GM12873 (cell line): ENCODE measurements around the gene TNFRSF18.

Source experiments
- TF ChIP-seq, protein P1 (sequence below): IDR thresholded peaks from 2 replicates; pipeline ENCODE4 v1.5.1; 2012; ENCODE audit warnings: low read depth, mild to moderate bottlenecking, moderate library complexity, low read length, control low read depth; ENCODE audit not compliant: insufficient read depth; ENCODE audit errors: missing control alignments

TNFRSF18 gene

DNA sequence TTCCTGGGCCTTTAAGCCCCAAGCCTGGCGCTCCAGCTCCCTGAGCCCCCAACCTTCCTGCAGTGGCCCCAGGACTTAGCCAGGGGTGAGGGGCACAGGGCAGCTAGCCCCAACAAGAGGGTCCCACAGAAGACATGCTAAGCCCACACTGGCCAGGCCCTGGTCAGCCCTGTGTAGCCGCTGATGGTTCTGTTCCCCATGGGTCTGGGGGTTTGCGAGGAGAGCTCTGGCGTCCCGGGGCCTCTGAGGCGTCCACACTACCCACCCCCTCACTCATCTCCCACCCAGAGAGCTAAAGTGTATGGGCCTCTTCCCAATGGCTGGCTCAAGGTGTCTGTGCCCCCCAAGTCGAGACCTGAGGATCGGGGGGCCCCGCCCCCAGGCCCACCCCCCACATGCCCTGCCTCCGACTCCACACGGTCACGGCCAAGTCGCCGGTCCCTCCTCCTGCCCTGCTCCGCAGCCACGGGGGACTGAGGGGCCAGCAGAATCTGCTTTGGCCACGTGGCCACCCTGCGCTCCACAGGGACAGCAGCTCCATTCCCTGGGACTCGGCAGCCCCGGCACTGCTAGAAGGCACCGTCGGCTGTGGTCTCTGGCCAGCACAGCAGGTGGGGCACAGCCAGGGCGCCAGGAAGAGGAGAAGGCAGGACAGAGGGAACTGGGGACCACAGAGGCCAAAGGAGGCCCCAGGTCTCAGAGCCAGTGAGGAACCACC, 7.8 kb downstream of the TNFRSF18 start:
- TF ChIP-seq, protein P1, sequence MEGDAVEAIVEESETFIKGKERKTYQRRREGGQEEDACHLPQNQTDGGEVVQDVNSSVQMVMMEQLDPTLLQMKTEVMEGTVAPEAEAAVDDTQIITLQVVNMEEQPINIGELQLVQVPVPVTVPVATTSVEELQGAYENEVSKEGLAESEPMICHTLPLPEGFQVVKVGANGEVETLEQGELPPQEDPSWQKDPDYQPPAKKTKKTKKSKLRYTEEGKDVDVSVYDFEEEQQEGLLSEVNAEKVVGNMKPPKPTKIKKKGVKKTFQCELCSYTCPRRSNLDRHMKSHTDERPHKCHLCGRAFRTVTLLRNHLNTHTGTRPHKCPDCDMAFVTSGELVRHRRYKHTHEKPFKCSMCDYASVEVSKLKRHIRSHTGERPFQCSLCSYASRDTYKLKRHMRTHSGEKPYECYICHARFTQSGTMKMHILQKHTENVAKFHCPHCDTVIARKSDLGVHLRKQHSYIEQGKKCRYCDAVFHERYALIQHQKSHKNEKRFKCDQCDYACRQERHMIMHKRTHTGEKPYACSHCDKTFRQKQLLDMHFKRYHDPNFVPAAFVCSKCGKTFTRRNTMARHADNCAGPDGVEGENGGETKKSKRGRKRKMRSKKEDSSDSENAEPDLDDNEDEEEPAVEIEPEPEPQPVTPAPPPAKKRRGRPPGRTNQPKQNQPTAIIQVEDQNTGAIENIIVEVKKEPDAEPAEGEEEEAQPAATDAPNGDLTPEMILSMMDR: no peak

DNA sequence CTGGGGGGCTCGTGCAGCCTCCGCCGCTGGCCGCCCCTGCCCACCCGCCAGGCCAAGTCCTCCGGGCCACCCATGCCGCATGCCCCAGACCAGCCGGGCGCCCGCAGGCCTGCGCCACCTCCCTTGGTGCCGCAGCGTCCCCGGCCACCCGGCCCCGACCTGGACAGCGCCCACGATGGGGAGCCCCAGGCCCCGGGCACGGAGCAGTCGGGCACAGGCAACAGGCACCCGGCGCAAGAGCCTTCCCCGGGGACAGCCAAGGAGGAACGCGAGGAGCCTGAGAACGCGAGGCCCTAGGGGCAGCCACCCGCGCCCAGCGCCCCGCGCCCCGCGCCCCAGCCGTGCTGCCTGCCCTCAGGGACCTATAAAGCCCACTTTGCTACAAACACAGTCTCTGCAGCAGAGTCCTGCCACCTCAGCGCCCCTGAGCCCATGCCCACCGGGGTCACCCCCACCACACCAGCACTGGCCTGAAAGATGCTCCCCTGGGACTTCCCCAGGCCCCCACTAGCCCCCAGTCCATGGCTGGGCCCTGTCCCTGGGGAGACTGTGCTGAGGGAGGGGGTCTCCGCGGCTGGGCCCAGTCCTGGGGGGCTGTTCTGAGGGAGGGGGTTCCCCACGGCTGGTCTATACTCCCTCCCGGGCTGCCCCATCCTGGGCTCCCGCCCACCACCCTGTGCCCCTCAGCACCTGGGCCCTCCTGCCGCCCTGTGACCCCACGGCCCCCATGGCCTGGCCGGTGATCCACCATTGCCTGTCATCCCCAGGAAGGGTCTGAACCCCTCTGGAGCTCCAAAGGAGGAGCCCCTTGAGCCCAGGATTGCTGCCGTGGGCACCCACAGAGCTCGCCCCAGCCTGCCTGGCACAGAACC, 8.6 kb downstream of the TNFRSF18 start:
- TF ChIP-seq, protein P1: no peak

DNA sequence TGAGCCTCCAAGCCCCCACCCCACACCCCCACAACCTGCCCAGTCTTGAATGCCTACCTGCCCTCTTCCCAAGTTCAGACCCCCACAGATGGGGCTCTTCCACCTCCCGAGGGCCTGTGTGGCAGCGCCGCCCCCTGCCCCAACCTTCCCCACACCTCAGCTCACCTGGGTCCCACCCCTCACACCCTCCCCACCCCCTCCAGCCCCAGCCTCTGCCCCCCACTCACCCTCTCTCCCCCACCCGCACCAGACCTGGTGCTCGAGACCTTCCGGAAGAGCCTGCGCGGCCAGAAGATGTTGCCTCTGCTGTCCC, 9.2 kb downstream of the TNFRSF18 start:
- TF ChIP-seq, protein P1: no peak

DNA sequence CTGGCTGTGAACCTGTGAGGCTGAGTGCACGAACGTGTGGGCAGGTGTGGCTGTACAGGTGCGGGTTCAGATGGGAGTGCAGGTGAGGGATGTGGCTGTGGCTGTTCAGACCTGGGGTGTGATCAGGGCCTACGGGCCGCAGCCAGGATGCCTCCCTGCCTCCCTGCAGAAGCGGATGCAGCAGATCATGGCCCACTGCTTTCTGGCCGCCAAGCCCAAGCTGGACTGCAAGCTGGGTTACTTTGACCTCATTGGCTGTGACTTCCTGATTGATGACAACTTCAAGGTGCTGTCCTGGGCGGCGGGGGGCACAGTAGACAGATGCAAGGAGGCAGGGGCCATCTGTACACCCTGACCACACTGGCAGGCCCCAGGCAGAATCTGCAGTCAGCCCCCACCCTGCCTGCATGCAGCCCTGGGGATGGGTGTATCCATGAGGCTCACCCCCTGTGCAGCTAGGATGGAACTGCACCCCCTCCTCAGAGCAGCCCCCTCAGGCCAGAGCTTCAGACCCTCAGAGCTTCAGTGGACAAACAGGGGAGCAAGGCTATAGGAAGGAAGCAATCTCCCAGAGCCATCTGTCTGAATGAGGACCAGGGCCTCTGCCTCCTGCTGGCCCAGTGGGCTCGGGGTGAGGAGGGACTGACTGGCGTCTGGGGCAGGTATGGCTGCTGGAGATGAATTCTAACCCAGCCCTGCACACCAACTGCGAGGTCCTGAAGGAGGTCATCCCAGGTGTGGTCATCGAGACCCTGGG, 9.8 kb downstream of the TNFRSF18 start:
- TF ChIP-seq, protein P1: no peak

DNA sequence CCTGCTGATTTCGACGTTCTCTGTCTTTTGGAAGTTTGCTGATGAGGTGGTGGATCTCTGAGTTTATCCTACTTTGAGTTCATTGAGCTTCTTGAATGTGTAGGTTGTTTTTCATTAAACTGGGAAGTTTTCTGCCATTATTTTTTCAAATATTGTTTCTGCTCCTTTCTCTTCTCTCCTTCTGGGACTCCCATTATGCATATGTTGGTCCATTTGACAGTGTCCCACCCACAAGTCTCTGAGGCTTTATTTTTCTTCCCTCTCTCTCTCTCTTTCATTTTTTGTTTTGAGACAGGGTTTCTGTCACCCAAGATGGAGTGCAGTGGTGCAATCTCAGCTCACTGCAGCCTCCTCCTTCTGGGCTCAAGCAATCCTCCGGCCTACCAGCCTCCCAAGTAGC, 11.7 kb downstream of the TNFRSF18 start:
- TF ChIP-seq, protein P1: no peak

DNA sequence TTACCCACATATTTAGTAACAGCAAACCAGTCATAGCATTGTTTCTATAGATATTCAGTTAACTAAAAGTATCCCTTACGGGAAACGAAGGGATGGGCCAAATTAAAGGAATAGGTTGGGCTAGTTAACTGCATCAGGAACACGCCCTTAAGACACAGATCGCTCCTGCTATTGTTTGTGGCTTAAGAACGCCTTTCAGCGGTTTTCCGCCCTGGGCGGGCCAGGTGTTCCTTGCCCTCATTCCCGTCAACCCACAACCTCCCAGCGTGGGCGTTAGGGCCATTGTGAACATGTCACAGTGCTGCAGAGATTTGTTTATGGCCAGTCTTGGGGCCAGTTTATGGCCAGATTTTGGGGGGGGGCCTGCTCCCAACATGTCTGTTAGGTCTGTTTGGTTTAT, 14.7 kb downstream of the TNFRSF18 start:
- TF ChIP-seq, protein P1: no peak

DNA sequence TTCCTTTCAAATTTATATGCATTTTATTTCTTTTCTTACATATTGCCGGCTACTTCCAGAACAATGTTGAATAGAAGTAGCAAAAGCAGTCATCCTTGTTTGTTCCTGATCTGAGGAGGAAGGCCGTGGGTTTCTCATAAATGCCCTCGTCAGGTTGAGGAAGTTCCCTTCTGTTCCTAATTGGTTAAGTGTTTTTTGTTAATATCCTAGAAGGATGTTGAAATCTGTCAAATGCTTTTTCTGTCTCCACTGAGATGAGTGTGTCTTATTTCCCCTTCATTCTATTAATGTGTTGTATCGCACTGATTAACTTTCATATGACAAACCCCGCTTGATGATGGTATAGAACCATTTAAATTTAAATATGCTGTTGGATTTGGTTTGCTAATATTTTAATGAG, 17.3 kb downstream of the TNFRSF18 start:
- TF ChIP-seq, protein P1: no peak
